ENCODE measurements around the gene VWA8. TPM values are rescaled to one million over a fixed set of nuclear protein-coding genes. Genes with fewer than 3 reads are reported as not detected.

Gene VWA8
- total and polyA plus RNA-seq, 2 of the 13 experiments (the other 11 are each of a cell fraction or from before 2014, with no cell fraction given): 9.1 to 17.3 TPM

- TF ChIP-seq ZNF501 (CRISPR knock-in tag; IDR thresholded peaks at IDR 0.05) (no peak), HINFP (CRISPR knock-in tag; IDR thresholded peaks at IDR 0.05; ENCODE audit: low read depth) (no peak), ZNF569 (CRISPR knock-in tag; IDR thresholded peaks at IDR 0.05; ENCODE audit: borderline replicate concordance) (no peak), KDM1A (CRISPR knock-in tag; IDR thresholded peaks at IDR 0.05) (no peak), ZBTB7A (CRISPR knock-in tag; IDR thresholded peaks at IDR 0.05) (no peak), ZNF20 (CRISPR knock-in tag; IDR thresholded peaks at IDR 0.05) (no peak), THAP7 (CRISPR knock-in tag; IDR thresholded peaks at IDR 0.05) (no peak)
Measured at GRCh38 chr13:41546372-41547190, 414.3 kb downstream of the VWA8 start (continued).

GRCh38 chr13:41545432-41545707, 415.5 kb downstream of the VWA8 start:
- Histone ChIP-seq H2AFZ (ENCODE audit: low read length) (no peak overlapping the region), H3K79me2 (ENCODE audit: insufficient read depth, low read length) (no peaks in the 10 kb centered on the region), H4K20me1 (ENCODE audit: insufficient read depth, low read length) (no peaks in the 10 kb centered on the region), H3K9me3 (ENCODE audit: low read length) (no peaks in the 10 kb centered on the region), H3K4me3 (replicated peaks in 1 of 3; ENCODE audit: insufficient read depth in 1 of 3, low read depth in 2 of 3, low read length in 3 of 3) (no peak overlapping the region), H3K9ac (ENCODE audit: insufficient read depth, low read depth, low read length) (no peak overlapping the region), H3K36me3 (replicated peaks in 1 of 2; ENCODE audit: control insufficient read depth in 1 of 2, insufficient read depth in 2 of 2, low read length in 2 of 2) (no peaks in the 10 kb centered on the region), H3K4me2 (ENCODE audit: low read depth, low read length) (no peak overlapping the region), H3K4me1 (ENCODE audit: insufficient read depth, low read length) (peaks cover 28% of the 10 kb centered on the region), H3K27ac (ENCODE audit: extremely low read length, insufficient read depth, low read length) (no peak overlapping the region), H3K27me3 (ENCODE audit: control insufficient read depth in 1 of 2, insufficient read depth in 2 of 2, low read length in 2 of 2) (no peaks in the 10 kb centered on the region; a peak in 1 of 5 replicates)
- no peak for FAIRE-seq
- ATAC-seq: no peak
- no peak for DNase-seq (ENCODE audit: low spot score)
- no TSS peak for BruUV-seq (replicated peaks)
- CTCF ChIA-PET (ENCODE audit: low intra/inter-chr PET ratio, low total read pairs): no interaction called here
- POLR2A ChIA-PET: no interaction called here
- intact Hi-C loops (cut with micrococcal nuclease; ENCODE audit: unreplicated experiment) (loop anchor here (5.0 kb wide), 1 partner anchor 102 kb away; no protein-coding TSS in a partner anchor), in situ Hi-C loops (cut with HindIII; ENCODE audit: extremely low pct_ligation_motif_present, low pct_unique_long_range_greater_than_20kb) (no loop called here)
- WGBS (ENCODE audit: low lambda C conversion rate): 49% methylated on average over 3 of the region's 3 CpGs
- TF ChIP-seq ZNF781 (CRISPR knock-in tag; IDR thresholded peaks at IDR 0.05; ENCODE audit: borderline replicate concordance, not compliant biosample characterization) (no peak), SRSF4 (IDR thresholded peaks at IDR 0.05; ENCODE audit: low read depth, low read length, poor library complexity, severe bottlenecking) (no peak), KLF12 (CRISPR knock-in tag; IDR thresholded peaks at IDR 0.05; ENCODE audit: borderline replicate concordance) (no peak), ARHGAP35 (CRISPR knock-in tag; IDR thresholded peaks at IDR 0.05; ENCODE audit: borderline replicate concordance) (no peak), IRF2 (CRISPR knock-in tag; IDR thresholded peaks at IDR 0.05) (no peak), POLR2G (IDR thresholded peaks at IDR 0.05; ENCODE audit: low read depth, low read length) (no peak), KDM3A (CRISPR knock-in tag; IDR thresholded peaks at IDR 0.05; ENCODE audit: low read depth) (no peak), FOXM1 (CRISPR knock-in tag; IDR thresholded peaks at IDR 0.05) (no peak), HOXA5 (CRISPR knock-in tag; IDR thresholded peaks at IDR 0.05) (no peak), KDM1A (CRISPR knock-in tag; IDR thresholded peaks at IDR 0.05) (no peak), ZBTB7A (CRISPR knock-in tag; IDR thresholded peaks at IDR 0.05) (no peak), REST (IDR thresholded peaks at IDR 0.05; ENCODE audit: borderline replicate concordance in 1 of 2, low read depth in 1 of 2, low read length in 2 of 2) (no peak), ZNF644 (CRISPR knock-in tag; IDR thresholded peaks at IDR 0.05; ENCODE audit: low read depth) (no peak)
